ENCODE measurements around the gene RNFT2.

The RNFT2 gene

GRCh38 chr12:116843085-116843484 lies 105.0 kb downstream of the RNFT2 start:
- no peak for TF ChIP-seq CTCF (IDR thresholded peaks at IDR 0.05; ENCODE audit: low read depth, low read length)
- DNase-seq (ENCODE audit: low read depth in 2 of 2), result no peak
- H3K4me3 ChIP-seq (replicated peaks in 1 of 2; ENCODE audit: low read depth in 2 of 2, low read length in 2 of 2), result no peak overlapping the region

GRCh38 chr12:116849216-116849615 lies 111.1 kb downstream of the RNFT2 start:
- H3K4me3 ChIP-seq (replicated peaks in 1 of 2; ENCODE audit: low read depth in 2 of 2, low read length in 2 of 2), result no peak overlapping the region
- no peak for DNase-seq (ENCODE audit: low read depth in 2 of 2)
- TF ChIP-seq CTCF (IDR thresholded peaks at IDR 0.05; ENCODE audit: low read depth, low read length), result no peak

GRCh38 chr12:116852303-116852702 lies 114.2 kb downstream of the RNFT2 start:
- H3K4me3 ChIP-seq (replicated peaks in 1 of 2; ENCODE audit: low read depth in 2 of 2, low read length in 2 of 2), result no peak overlapping the region
- no peak for TF ChIP-seq CTCF (IDR thresholded peaks at IDR 0.05; ENCODE audit: low read depth, low read length)
- DNase-seq (ENCODE audit: low read depth in 2 of 2), result no peak

- TF ChIP-seq CTCF (IDR thresholded peaks at IDR 0.05; ENCODE audit: low read depth, low read length), result no peak
- DNase-seq (ENCODE audit: low read depth in 2 of 2), result no peak
- no peak overlapping the region for H3K4me3 ChIP-seq (replicated peaks in 1 of 2; ENCODE audit: low read depth in 2 of 2, low read length in 2 of 2)
These were observed 115.4 kb downstream of the RNFT2 start for GRCh38 chr12:116853507-116853906.

- TF ChIP-seq CTCF (IDR thresholded peaks at IDR 0.05; ENCODE audit: low read depth, low read length), result no peak
- no peak for DNase-seq (ENCODE audit: low read depth in 2 of 2)
- no peak overlapping the region for H3K4me3 ChIP-seq (replicated peaks in 1 of 2; ENCODE audit: low read depth in 2 of 2, low read length in 2 of 2)
These were observed 117.8 kb downstream of the RNFT2 start for GRCh38 chr12:116855744-116856470.

GRCh38 chr12:116856729-116857128 lies 118.6 kb downstream of the RNFT2 start:
- H3K4me3 ChIP-seq (replicated peaks in 1 of 2; ENCODE audit: low read depth in 2 of 2, low read length in 2 of 2), result no peak overlapping the region
- no peak for TF ChIP-seq CTCF (IDR thresholded peaks at IDR 0.05; ENCODE audit: low read depth, low read length)
- DNase-seq (ENCODE audit: low read depth in 2 of 2), result no peak

- H3K4me3 ChIP-seq (replicated peaks in 1 of 2; ENCODE audit: low read depth in 2 of 2, low read length in 2 of 2), result no peak overlapping the region
- DNase-seq (ENCODE audit: low read depth in 2 of 2), result no peak
- no peak for TF ChIP-seq CTCF (IDR thresholded peaks at IDR 0.05; ENCODE audit: low read depth, low read length)
These were observed 121.0 kb downstream of the RNFT2 start for GRCh38 chr12:116859079-116859478.
